Measurements from ENCODE around the gene HHATL.
A peak's percentile ranks its signal among the peaks of the same experiment; 100 is the strongest.

The HHATL gene

GRCh38 chr3:42720126-42720525 lies 17.5 kb upstream of the HHATL start:
- no peak for DNase-seq (ENCODE audit: low read depth)
- no peak for TF ChIP-seq CTCF (conservative IDR thresholded peaks at IDR 0.05; ENCODE audit: low read depth, low read length)
- no peak overlapping the region for H3K4me3 ChIP-seq (ENCODE audit: low read length)

GRCh38 chr3:42719002-42719401 lies 16.4 kb upstream of the HHATL start:
- TF ChIP-seq CTCF (conservative IDR thresholded peaks at IDR 0.05; ENCODE audit: low read depth, low read length), result no peak
- DNase-seq (ENCODE audit: low read depth), result no peak
- no peak overlapping the region for H3K4me3 ChIP-seq (ENCODE audit: low read length)

- DNase-seq (ENCODE audit: low read depth), result no peak
- TF ChIP-seq CTCF (conservative IDR thresholded peaks at IDR 0.05; ENCODE audit: low read depth, low read length), result no peak
- no peak overlapping the region for H3K4me3 ChIP-seq (ENCODE audit: low read length)
These were observed 15.7 kb upstream of the HHATL start for GRCh38 chr3:42718338-42718737.

DNA sequence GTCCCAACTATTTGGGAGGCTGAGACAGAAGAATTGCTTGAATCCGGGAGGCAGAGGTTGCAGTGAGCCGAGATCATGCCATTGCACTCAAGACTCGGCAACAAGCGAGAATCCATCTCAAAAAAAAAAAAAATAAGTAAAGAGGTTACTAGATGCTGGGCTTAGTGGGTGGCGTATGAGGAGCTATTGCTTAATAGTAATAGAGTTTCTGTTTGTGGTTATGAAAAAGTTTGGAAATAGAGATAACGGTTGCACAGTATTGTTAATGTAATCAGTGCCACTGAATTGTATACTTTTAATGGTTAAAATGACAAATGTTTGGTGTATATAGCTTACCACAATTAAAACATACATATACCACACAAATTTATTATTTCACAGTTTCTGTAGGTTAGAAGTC lies 14.7 kb upstream of the HHATL start:
- DNase-seq (ENCODE audit: low read depth), result no peak
- H3K4me3 ChIP-seq (ENCODE audit: low read length), result no peak overlapping the region
- no peak for TF ChIP-seq CTCF (conservative IDR thresholded peaks at IDR 0.05; ENCODE audit: low read depth, low read length)

GRCh38 chr3:42714171-42714852 lies 11.7 kb upstream of the HHATL start:
- no peak for TF ChIP-seq CTCF (conservative IDR thresholded peaks at IDR 0.05; ENCODE audit: low read depth, low read length)
- peak; percentile 14 for DNase-seq (ENCODE audit: low read depth)
- no peak overlapping the region for H3K4me3 ChIP-seq (ENCODE audit: low read length)

DNA sequence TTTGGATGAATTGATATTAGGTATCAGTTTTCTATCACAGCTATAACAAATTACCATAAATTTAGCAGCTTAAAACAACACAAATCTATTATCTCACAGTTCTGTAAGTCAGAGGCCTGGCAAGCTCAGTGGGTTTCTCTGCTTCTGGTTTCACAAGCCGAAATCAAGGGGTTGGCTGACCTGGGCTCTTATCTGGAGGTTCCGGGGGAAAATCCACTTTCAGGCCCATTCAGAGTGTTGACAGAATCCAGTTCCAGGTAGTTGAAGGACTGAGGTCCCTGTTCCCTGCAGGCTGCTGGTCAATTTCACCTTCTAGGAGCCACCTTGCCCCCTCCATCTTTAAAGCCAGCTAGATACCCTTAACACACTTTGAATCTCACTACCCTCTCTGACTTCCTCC lies 11.1 kb upstream of the HHATL start:
- no peak for TF ChIP-seq CTCF (conservative IDR thresholded peaks at IDR 0.05; ENCODE audit: low read depth, low read length)
- H3K4me3 ChIP-seq (ENCODE audit: low read length), result no peak overlapping the region
- DNase-seq (ENCODE audit: low read depth), result no peak

DNA sequence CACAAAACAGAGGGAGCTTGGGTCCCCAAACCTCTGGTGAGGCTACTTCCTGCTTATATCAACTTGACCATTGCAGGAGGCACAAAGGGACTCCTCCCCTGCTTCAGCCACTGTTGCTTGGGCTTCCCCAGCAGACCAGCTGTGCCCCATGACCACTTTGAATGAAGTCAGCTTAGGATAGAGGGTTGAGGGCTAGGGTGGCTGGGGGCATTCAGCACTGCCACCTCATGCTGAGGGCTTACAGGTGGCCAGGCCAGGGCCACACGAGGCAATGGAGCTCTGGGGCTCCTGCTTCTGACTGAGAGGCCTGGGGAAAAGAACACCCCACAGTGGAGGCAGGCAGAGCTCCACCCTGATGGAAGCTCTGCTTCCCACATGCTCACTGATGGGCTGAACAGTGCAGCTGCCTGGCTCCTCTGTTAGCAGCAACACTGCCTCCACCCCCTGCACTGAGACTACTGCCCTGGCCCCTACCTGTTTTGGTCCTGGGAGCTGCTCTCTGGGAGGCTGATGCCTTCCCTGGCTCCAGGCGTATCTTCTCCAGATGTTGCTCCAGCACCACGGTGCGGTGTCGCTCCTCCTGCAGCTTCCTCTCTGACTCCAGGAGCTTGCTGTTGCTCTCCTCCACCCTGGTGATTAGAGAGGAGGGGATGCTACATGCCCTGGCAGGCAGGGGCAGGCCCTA lies 10.2 kb upstream of the HHATL start:
- no peak overlapping the region for H3K4me3 ChIP-seq (ENCODE audit: low read length)
- no peak for DNase-seq (ENCODE audit: low read depth)
- no peak for TF ChIP-seq CTCF (conservative IDR thresholded peaks at IDR 0.05; ENCODE audit: low read depth, low read length)
